DND-41 (cell line): ENCODE data around the gene SEPTIN10.

Experiments used
- EZH2 ChIP-seq: IDR thresholded peaks from 3 replicates; pipeline ENCODE4 v1.6.1; 2012; ENCODE audit warnings: borderline replicate concordance, low read depth, mild to moderate bottlenecking, moderate library complexity, low read length, inconsistent platforms; ENCODE audit not compliant: severe bottlenecking
- TF ChIP-seq, protein P1 (sequence below): IDR thresholded peaks from 2 replicates; pipeline ENCODE4 v1.5.1; 2012; ENCODE audit warnings: borderline replicate concordance, low read length, moderate library complexity, mild to moderate bottlenecking; ENCODE audit not compliant: poor library complexity, severe bottlenecking; ENCODE audit errors: extremely low read depth

DNA sequence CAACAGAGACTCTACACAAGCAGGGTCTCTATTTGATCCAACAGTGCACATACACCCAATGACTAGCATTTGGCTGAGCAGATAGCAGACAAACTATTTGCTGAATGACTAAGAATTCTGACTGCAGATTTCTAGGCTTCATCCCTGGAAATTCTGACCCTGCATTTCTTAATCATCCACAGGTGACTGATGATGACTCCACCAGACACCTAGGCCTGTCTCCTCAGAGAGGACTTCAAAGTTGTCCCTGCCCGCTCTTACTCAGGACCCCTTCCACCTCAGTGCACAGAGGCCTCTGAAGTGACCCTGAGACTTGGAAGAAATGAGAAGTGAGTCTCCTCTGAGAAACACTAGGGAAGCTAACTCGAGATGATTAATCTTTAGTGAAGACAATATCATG lies 51.3 kb downstream of the SEPTIN10 start:
- TF ChIP-seq, protein P1, sequence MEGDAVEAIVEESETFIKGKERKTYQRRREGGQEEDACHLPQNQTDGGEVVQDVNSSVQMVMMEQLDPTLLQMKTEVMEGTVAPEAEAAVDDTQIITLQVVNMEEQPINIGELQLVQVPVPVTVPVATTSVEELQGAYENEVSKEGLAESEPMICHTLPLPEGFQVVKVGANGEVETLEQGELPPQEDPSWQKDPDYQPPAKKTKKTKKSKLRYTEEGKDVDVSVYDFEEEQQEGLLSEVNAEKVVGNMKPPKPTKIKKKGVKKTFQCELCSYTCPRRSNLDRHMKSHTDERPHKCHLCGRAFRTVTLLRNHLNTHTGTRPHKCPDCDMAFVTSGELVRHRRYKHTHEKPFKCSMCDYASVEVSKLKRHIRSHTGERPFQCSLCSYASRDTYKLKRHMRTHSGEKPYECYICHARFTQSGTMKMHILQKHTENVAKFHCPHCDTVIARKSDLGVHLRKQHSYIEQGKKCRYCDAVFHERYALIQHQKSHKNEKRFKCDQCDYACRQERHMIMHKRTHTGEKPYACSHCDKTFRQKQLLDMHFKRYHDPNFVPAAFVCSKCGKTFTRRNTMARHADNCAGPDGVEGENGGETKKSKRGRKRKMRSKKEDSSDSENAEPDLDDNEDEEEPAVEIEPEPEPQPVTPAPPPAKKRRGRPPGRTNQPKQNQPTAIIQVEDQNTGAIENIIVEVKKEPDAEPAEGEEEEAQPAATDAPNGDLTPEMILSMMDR: no peak
- TF ChIP-seq EZH2: no peak
